ENCODE data around the gene TMEM181.
"Not testable (repeated sequence)": the region's sequence is repeated elsewhere in the genome, so short reads cannot be mapped to it uniquely, and the experiment has no call there.

Gene TMEM181

GRCh38 chr6:158638324-158638854, 78.5 kb downstream of the TMEM181 start:
- DNase-seq (ENCODE audit: low read depth in 2 of 2): no peak

- no peak for DNase-seq (ENCODE audit: low read depth in 2 of 2)
These were observed 79.2 kb downstream of the TMEM181 start for GRCh38 chr6:158639056-158639455.

DNA sequence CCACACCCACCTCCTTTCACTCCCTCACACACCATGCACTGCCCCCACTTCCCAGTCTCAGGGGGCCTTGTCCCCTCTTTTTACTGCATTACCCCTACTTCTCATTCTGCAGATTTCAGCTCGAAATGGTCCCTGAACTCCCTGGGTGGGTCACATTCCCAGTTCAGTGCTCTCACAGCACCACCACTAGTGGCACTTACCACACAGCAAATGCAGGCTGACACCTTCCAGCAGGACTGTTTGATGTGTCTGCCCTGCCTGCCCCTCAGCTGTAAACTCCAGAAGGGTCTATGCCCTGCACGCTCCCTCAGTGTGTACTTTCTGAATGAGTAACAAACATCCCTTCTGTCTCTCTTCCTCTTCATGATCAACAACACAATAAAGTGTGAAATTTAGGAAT, 80.6 kb downstream of the TMEM181 start:
- DNase-seq (ENCODE audit: low read depth in 2 of 2): no peak

DNA sequence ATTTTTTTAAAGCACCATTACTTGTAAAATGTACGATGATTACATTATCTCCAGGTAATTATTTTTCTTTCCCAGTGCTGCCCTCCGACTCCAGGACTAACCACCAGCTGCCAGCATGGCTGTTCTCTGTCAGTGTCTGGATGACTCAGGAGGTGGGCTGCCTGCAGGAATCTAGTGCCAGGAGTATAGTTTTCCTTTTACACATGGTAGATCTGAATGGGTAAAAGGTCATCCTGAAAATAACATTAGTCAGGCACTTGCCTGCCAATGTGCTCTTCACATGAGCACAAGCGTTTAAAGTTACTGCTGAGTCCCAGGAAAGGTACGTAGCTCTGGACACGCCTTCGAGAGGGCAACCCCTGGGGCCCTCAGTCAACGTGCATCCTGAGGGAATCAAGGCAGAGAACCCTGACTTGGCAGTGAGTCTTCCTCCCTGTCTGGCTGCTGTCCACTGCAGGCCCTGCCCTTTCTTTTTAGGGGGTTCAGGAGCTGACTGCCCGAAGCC, 82.3 kb downstream of the TMEM181 start:
- no peak for DNase-seq (ENCODE audit: low read depth in 2 of 2)

DNA sequence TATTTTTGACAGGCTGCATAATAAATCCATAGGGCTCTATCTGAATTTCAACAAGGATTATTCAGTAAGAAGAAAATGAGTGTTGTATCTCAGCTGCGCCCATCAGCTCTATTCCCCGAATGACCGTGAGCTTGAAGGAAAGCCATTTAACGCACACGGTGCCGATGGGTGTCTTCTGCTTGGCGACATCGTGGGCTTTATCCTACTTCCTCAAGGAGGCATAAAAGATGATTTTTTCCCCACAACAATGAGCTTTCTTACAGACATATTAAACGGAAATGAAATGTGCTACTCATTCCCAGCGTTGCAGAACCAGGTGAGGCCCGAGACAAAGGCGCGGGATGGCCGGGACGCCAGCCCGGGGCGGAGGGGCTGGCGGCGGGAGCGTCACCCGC, 83.9 kb downstream of the TMEM181 start:
- no peak for DNase-seq (ENCODE audit: low read depth in 2 of 2)

DNA sequence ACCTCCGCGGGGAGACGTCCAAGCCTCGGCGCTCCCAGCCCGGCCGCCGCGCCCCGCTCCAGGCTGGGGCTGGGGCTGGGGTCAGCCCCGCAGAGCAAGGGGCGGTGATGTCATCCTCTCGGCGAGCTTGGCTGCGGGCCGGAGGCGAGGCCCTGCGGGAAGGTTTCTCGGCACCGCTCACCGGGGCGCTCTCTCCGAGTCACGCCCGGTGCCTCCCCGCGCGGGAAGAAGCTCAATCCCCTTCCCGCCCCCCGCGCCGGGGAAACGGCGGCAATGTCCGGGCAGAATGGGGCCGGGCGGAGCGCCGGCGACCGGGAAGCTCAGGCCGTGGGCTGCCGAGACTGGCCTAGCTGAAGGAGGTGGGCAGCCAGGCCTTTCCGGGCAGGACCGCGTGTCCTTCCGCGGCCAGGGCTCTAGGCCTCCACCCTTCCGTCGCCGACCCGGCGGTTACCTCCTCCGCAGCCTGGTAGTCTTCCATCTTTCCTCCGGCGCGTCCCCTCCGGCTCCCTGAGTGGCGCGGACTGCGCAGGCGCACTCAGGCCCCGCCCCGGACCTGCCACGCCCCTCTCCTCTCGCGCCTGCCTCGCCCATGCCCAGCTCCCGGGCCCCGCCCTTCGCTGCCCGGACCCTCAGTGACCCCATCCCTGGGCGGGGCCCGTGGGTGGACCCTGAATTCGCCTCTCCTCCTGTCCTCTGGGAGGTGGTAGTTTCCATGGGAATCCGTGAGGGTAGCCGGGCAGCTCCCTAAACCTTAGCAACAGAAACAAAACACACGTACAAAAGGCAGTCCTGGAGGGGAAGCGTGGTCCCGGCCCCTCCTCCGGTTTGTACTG, 84.6 kb downstream of the TMEM181 start, which contains the start of gene DYNLT1:
DYNLT1 (minus strand) TSS at position 513 of the 833 bp plus-strand sequence; CDS start at position 478, 35 bp downstream.
- DNase-seq (ENCODE audit: low read depth in 2 of 2): peak; percentile 71 to 77

- no peak for DNase-seq (ENCODE audit: low read depth in 2 of 2)
These were observed 85.5 kb downstream of the TMEM181 start for GRCh38 chr6:158645064-158646022.

DNA sequence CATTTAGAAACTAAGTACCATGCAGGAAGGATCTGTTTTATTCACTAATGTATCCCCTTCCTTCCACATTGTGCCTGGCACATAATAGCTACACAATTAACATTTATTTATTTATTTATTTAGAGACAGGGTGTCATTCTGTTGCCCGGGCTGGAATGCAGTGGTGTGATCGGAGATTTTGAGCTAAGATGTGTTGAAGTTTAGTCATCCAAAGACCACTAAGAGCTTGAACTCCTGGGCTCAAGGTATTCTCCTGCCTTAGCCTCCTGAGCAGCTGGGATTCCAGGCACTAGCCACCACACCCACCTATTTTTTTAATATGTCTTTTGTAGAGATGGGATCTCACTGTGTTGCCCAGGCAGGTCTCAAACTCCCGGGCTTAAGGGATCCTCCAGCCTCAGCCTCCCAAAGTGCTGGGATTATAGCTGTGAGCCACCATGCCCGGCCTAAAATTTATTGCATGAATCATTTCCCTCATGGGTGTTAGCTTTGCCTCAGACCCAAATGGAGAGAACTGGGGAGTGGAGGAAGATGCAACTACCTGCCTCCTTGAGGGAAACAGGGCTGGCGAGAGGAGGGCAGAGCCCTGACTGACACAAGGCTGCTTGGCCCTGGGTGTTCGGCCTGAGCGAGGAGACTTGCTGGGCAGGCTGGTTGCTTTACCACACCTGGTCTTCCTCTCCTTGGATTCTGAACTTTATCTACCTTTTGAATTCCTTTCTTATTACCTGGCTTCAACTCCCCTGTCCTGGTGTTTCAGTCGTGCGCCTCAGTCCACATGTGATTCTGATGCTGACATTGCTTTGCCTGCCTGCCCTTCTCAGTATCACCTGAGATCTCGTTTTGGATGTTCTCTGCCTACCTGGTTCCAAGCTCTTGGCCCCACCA, 86.4 kb downstream of the TMEM181 start:
- DNase-seq (ENCODE audit: low read depth in 2 of 2): no peak

- no peak for DNase-seq (ENCODE audit: low read depth in 2 of 2)
These were observed 87.6 kb downstream of the TMEM181 start for GRCh38 chr6:158647501-158647900.

DNA sequence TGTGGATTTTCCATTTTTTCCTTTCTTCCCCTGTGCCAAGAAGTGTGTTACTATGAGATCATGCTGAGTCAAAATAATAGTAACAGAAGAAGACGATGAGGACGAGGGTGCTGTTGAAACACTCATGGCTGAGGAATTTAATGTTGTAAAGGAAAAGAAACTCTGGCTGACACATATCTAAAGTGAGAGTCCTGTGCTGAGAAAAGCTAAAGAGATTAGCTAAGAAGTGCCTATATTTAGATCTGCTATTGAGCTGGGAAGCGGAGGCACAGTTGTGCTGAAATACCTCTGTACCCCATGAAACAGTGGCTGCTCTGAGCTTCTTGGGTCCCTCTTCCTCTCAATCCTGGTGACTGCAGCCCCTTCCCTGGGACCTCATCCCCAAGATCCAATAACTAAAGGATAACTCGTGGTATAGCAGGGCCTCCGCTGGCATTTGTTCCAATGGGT, 88.8 kb downstream of the TMEM181 start:
- no peak for DNase-seq (ENCODE audit: low read depth in 2 of 2)

- DNase-seq (ENCODE audit: low read depth in 2 of 2): peak; percentile 37 to 39
These were observed 89.6 kb downstream of the TMEM181 start, which contains the start of gene SYTL3 for GRCh38 chr6:158649289-158650143. Gene SYTL3, plus strand, starts transcription at chr6:158650054. Its CDS starts 13,215 bp downstream, at chr6:158663269.

- DNase-seq (ENCODE audit: low read depth in 2 of 2): not testable (repeated sequence)
These were observed 92.3 kb downstream of the TMEM181 start for GRCh38 chr6:158651981-158652737.

DNA sequence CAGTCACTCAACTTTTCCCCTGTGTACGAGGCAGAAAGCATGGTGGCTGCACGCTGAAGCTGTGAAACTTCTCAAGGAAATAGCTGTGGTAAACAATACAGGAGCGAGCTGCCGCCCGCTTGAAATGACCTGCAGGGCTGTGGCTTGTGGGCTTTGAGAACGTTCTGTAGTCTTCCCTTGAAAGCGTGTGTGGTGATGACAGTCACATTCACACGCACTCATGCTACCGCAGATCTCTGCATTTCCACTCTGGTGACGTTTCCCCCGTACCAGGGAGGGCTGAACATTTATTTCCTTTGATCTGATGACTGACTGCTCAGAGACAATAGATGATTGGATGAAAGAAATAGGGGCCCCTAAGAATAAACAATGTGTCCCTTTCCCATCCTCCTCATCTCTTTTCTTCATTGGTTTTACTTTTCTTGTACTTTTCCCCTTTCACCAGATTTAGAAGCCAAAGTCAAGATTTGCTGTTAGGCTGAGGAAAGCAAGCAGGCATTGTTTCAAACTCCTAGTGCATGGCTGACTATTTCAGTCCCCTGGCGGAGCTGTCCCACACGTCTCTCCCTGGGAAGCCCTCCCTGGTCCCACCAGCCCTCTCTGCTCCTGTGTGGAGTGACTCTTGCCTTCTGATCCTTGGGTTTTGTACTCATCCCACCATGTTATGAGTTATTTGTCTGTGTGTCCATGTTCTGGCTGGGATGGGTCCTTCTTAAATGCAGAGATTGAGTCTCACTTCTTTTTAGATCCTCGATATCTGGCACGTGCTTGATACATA, 93.9 kb downstream of the TMEM181 start:
- peak; percentile 67 for DNase-seq (ENCODE audit: low read depth in 2 of 2)

DNA sequence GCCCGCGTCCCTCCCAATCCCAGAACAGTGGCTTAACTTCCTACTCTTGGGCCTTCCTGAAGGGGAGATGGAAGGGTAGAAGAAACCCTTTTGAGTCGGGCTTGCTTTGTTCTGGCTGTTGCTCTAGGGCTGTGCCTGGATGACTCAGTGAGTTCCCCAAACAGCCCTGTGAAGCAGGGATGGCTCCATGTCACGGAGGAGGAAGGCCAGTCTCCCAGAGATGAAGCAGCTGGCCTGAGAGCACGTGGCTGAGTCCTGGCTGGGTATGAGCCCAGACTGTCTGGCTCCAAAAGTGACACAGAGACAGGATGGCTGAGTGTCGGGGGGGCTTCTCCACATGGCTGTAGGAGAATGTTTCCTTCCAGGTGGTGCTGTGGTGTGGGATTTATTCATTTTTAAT, 94.6 kb downstream of the TMEM181 start:
- no peak for DNase-seq (ENCODE audit: low read depth in 2 of 2)

GRCh38 chr6:158654960-158655489, 95.1 kb downstream of the TMEM181 start:
- no peak for DNase-seq (ENCODE audit: low read depth in 2 of 2)

- DNase-seq (ENCODE audit: low read depth in 2 of 2): no peak
These were observed 95.9 kb downstream of the TMEM181 start for GRCh38 chr6:158655569-158656450.

DNA sequence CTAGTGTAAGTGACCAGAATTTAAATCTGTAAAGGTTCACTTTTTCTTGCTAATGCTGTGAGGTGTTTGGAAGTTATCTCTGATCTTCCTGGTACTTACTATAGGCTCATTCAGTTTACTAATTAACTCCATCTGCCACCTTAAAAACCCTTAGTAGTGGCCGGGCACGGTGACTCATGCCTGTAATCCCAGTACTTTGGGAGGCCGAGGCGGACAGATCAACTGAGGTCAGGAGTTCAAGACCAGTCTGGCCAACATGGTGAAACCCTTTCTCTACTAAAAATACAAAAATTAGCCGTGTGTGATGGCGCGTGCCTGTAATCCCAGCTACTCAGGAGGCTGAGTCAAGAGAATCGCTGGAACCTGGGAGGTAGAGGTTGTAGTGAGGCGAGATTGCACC, 97.1 kb downstream of the TMEM181 start:
- DNase-seq (ENCODE audit: low read depth in 2 of 2): not testable (repeated sequence)
